RWPE2 (cell line): Measurements from ENCODE around the gene TRMT2A.

Experiments
- ATAC-seq: fragments of 200-7000 bp; cut with Tn5 transposase; 3 replicates; pipeline ENCODE4 v1.9.1; 2021; ENCODE audit warnings: low read depth
- DNase-seq: peaks from one replicate; pipeline ENCODE4 v3.0.0-alpha.2; 2020; ENCODE audit warnings: low spot score
- H3K27ac ChIP-seq: fragments of 450-650 bp; 2 replicates; pipeline ENCODE4 v1.5.1; 2017; ENCODE audit warnings: mild to moderate bottlenecking; ENCODE audit not compliant: poor library complexity, severe bottlenecking
- H3K27me3 ChIP-seq: fragments of 250-450 bp; sonication (Bioruptor Pico); 2 replicates; pipeline ENCODE4 v1.5.1; 2021; ENCODE audit warnings: mild to moderate bottlenecking, moderate library complexity; ENCODE audit not compliant: insufficient read depth, poor library complexity, severe bottlenecking
- H3K36me3 ChIP-seq: fragments of 250-450 bp; sonication (Bioruptor Pico); 2 replicates; pipeline ENCODE4 v1.5.1; 2020; ENCODE audit warnings: low read depth, mild to moderate bottlenecking, moderate library complexity
- H3K4me1 ChIP-seq: fragments of 250-450 bp; sonication (Bioruptor Pico); 2 replicates; pipeline ENCODE4 v1.5.1; 2021; ENCODE audit warnings: mild to moderate bottlenecking, moderate library complexity; ENCODE audit not compliant: insufficient read depth, poor library complexity, severe bottlenecking
- H3K4me3 ChIP-seq: fragments of 250-450 bp; sonication (Bioruptor Pico); 2 replicates; pipeline ENCODE4 v1.5.1; 2021; ENCODE audit warnings: mild to moderate bottlenecking, moderate library complexity; ENCODE audit not compliant: severe bottlenecking
- H3K9me3 ChIP-seq: fragments of 250-450 bp; sonication (Bioruptor Pico); 2 replicates; pipeline ENCODE4 v1.5.1; 2021; ENCODE audit warnings: mild to moderate bottlenecking, moderate library complexity; ENCODE audit not compliant: severe bottlenecking
- CTCF ChIP-seq: fragments of 450-650 bp; IDR thresholded peaks from one replicate; pipeline ENCODE4 v1.5.1; 2017; ENCODE audit warnings: mild to moderate bottlenecking, moderate library complexity; ENCODE audit not compliant: poor library complexity, severe bottlenecking

TRMT2A gene

GRCh38 chr22:20083891-20084546 is 33.0 kb downstream of the TRMT2A start:
- no peak overlapping the region for H3K27ac ChIP-seq
- peaks cover 4% of the 10 kb centered on the region for H3K9me3 ChIP-seq
- TF ChIP-seq CTCF: no peak
- no peaks in the 10 kb centered on the region for H3K27me3 ChIP-seq
- no peak overlapping the region for H3K4me3 ChIP-seq
- no peak for ATAC-seq
- DNase-seq: no peak
- H3K4me1 ChIP-seq: peaks cover 3% of the 10 kb centered on the region
- H3K36me3 ChIP-seq: peaks cover 75% of the 10 kb centered on the region

DNA sequence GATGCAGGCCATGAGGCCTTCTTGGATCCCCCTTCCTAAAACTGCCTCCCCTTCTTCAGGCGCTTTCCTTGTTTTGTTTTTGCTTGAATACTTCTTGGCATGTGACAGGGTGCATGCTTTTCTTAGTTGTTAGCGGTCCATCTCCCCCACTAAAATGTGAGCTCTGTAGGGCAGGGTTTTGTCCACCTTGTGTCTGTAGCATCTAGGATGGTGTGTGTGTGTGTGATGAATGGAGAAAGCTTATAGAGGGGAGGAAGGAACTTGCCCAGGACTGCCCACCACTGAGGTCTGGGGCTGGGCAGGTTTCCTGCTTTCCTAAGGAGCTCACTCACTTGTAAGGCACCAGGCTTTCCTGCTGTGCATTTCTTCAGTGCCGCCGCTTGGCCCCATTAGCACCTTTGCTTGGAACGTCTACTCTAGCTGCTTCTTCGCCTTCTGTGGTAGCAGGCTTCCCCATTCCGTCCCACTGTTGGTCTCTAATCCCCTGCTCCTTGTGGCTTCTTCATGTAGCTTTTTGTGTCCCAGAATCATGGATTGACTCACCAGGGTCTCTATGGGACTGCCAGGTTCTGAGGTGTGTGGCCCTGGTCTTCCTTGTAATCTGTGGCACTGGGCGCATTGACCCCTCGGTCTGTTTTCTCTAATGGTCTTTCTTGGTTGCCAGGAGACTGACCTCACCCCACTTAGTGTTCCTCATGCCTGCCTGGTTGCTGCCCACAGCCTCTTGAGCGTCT is 33.7 kb downstream of the TRMT2A start:
- peaks cover 3% of the 10 kb centered on the region for H3K4me1 ChIP-seq
- ATAC-seq: no peak
- TF ChIP-seq CTCF: no peak
- H3K36me3 ChIP-seq: peaks cover 68% of the 10 kb centered on the region
- H3K9me3 ChIP-seq: peaks cover 4% of the 10 kb centered on the region
- DNase-seq: no peak
- no peak overlapping the region for H3K4me3 ChIP-seq
- H3K27me3 ChIP-seq: no peaks in the 10 kb centered on the region
- H3K27ac ChIP-seq: no peak overlapping the region

- H3K27me3 ChIP-seq: no peaks in the 10 kb centered on the region
- no peak for TF ChIP-seq CTCF
- H3K4me1 ChIP-seq: peaks cover 3% of the 10 kb centered on the region
- H3K9me3 ChIP-seq: peaks cover 4% of the 10 kb centered on the region
- H3K4me3 ChIP-seq: peak overlapping the region; percentile 100
- DNase-seq: no peak
- peak overlapping the region; percentile 88 for H3K27ac ChIP-seq
- peaks cover 45% of the 10 kb centered on the region for H3K36me3 ChIP-seq
- peak; percentile 28 for ATAC-seq
Observed at GRCh38 chr22:20080776-20081654, 36.0 kb downstream of the TRMT2A start.

- no peak for TF ChIP-seq CTCF
- peak overlapping the region; percentile 88 for H3K27ac ChIP-seq
- no peaks in the 10 kb centered on the region for H3K27me3 ChIP-seq
- no peak for DNase-seq
- ATAC-seq: peak; percentile 13
- peaks cover 3% of the 10 kb centered on the region for H3K4me1 ChIP-seq
- peaks cover 3% of the 10 kb centered on the region for H3K9me3 ChIP-seq
- peaks cover 39% of the 10 kb centered on the region for H3K36me3 ChIP-seq
- H3K4me3 ChIP-seq: peak overlapping the region; percentile 100
Observed at GRCh38 chr22:20080445-20080775, 36.6 kb downstream of the TRMT2A start.
